ENCODE measurements around the gene PCDHA10.
"Not testable (repeated sequence)": the region's sequence is repeated elsewhere in the genome, so short reads cannot be mapped to it uniquely, and the experiment has no call there.

Gene PCDHA10

GRCh38 chr5:140875085-140876065, 19.7 kb downstream of the PCDHA10 start, which contains the start of gene PCDHA12:
TSS of gene PCDHA12 (plus strand) at chr5:140875308. CDS start at chr5:140875473, 165 bp downstream.
- no peak for DNase-seq (ENCODE audit: low read depth)
- H3K4me3 ChIP-seq (ENCODE audit: low read depth, low read length), result no peak within 1 kb of the TSS
- TF ChIP-seq CTCF (conservative IDR thresholded peaks at IDR 0.05; ENCODE audit: low read depth, low read length), result no peak

GRCh38 chr5:140876541-140877261, 21.0 kb downstream of the PCDHA10 start:
- H3K4me3 ChIP-seq (ENCODE audit: low read depth, low read length); DNase-seq (ENCODE audit: low read depth): not testable (repeated sequence)

GRCh38 chr5:140877262-140877581, 21.5 kb downstream of the PCDHA10 start:
- TF ChIP-seq CTCF (conservative IDR thresholded peaks at IDR 0.05; ENCODE audit: low read depth, low read length), result no peak
- no peak overlapping the region for H3K4me3 ChIP-seq (ENCODE audit: low read depth, low read length)
- no peak for DNase-seq (ENCODE audit: low read depth)

GRCh38 chr5:140881889-140882590, 26.3 kb downstream of the PCDHA10 start, which contains the start of gene PCDHA13:
TSS of gene PCDHA13 (plus strand) at chr5:140882124. CDS start at chr5:140882269, 145 bp downstream.
- TF ChIP-seq CTCF (conservative IDR thresholded peaks at IDR 0.05; ENCODE audit: low read depth, low read length), result no peak
- H3K4me3 ChIP-seq (ENCODE audit: low read depth, low read length), result no peak within 1 kb of the TSS
- DNase-seq (ENCODE audit: low read depth), result no peak

GRCh38 chr5:140882591-140882899, 26.8 kb downstream of the PCDHA10 start:
- H3K4me3 ChIP-seq (ENCODE audit: low read depth, low read length), result no peak overlapping the region
- no peak for TF ChIP-seq CTCF (conservative IDR thresholded peaks at IDR 0.05; ENCODE audit: low read depth, low read length)
- DNase-seq (ENCODE audit: low read depth), result no peak

GRCh38 chr5:140883373-140883772, 27.7 kb downstream of the PCDHA10 start:
- TF ChIP-seq CTCF (conservative IDR thresholded peaks at IDR 0.05; ENCODE audit: low read depth, low read length), result no peak
- no peak for DNase-seq (ENCODE audit: low read depth)
- no peak overlapping the region for H3K4me3 ChIP-seq (ENCODE audit: low read depth, low read length)
